Left lobe of liver (tissue), 2 donors: Measurements from ENCODE around the gene PHACTR1. TPM values are rescaled to one million over a fixed set of nuclear protein-coding genes. Genes with fewer than 3 reads are reported as not detected.
A peak's percentile ranks its signal among the peaks of the same experiment; 100 is the strongest.

Experiments used
- ATAC-seq: fragments of 200-7000 bp; cut with Tn5 transposase; one replicate; pipeline ENCODE4 v1.9.1; 2020; ENCODE audit warnings: mild to moderate bottlenecking, moderate library complexity
- DNase-seq: peaks from one replicate; pipeline ENCODE4 v3.0.0-alpha.2; 2020; ENCODE audit warnings: low spot score
- total RNA-seq: library from RNA; stranded (reverse); gene quantifications from one replicate; pipeline ENCODE4 v1.2.1, GENCODE V29; 2021
- donor health status: DM: no; HTN: no; CAD: no; lungs with moderate emphysema.
- donor health status: DM: no; HTN: yes; CAD: no.

PHACTR1 gene
- total RNA-seq, 1 donor from 2014 or later: 0.68 TPM

GRCh38 chr6:13177664-13178063 is 461.1 kb downstream of the PHACTR1 start:
- no peak for DNase-seq
- no peak for ATAC-seq

- DNase-seq: no peak
- no peak for ATAC-seq
These were observed 461.5 kb downstream of the PHACTR1 start for GRCh38 chr6:13178107-13178506.

DNA sequence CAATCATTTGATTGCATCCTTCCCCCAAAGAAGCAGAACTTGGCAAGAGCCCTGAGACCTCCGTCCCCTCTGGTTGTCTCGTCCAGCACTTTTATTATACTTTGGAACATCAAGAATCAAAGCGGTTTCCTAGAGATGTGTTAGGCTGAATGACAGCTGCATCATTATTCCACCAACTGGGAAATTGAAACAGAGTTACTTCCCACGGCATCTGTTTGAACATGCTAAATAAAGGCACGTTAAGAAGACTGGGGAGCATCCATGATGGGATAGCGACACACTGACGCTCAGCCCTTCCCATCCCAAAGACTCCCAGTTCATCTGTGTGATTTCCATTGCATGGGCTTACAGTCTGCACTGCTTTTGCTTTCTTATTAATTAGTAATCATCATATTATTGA is 464.0 kb downstream of the PHACTR1 start:
- DNase-seq: no peak
- ATAC-seq: no peak

DNA sequence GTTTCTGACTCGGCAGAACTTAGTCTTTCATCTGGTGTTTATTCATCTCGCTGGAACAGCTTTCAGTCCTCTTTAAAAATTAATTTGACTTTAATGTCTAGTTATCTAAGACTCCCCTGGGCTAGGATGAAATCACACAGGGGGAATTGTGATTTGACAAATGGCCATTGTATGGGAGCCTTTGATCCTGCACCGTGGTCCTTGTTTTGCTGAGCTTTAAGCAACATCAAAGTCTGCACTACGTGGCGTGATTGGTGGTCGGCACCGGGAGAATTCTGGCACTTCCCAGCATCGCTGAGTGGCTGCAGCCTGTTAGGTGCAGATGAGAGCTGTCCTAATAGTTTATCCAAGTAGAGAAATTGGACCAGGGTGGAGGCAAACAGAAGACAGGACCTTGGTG is 464.8 kb downstream of the PHACTR1 start:
- no peak for ATAC-seq
- DNase-seq: no peak

GRCh38 chr6:13183415-13184088 is 467.0 kb downstream of the PHACTR1 start:
- no peak for DNase-seq

DNA sequence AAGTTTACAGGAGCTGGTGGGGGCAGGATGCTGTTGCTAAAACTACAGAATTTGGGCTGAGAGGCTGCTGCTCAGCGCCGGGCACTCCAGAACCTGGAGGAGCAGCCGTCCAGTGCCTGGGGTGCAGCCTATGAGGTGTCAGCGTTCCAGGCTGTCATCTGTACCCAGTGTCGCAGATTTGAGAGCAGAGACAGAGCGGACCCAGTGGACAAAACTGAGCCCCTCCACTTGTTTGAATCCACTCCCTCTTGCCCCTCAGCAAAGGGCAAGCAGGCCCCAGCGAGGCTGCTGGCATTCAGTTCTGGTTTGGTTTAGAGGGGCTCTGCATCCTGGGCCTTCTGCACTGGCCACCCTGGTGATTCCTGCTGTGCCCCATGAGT is 467.5 kb downstream of the PHACTR1 start:
- no peak for ATAC-seq
- DNase-seq: no peak

More at GRCh38 chr6:13183415-13184088, 467.0 kb downstream of the PHACTR1 start:
- ATAC-seq: no peak

GRCh38 chr6:13184547-13184946 is 468.0 kb downstream of the PHACTR1 start:
- DNase-seq (no peak), ATAC-seq (no peak)

GRCh38 chr6:13186861-13187260 is 470.3 kb downstream of the PHACTR1 start:
- DNase-seq (no peak), ATAC-seq (no peak)

- ATAC-seq (no peak), DNase-seq (no peak)
These were observed 471.1 kb downstream of the PHACTR1 start for GRCh38 chr6:13187692-13188091.

DNA sequence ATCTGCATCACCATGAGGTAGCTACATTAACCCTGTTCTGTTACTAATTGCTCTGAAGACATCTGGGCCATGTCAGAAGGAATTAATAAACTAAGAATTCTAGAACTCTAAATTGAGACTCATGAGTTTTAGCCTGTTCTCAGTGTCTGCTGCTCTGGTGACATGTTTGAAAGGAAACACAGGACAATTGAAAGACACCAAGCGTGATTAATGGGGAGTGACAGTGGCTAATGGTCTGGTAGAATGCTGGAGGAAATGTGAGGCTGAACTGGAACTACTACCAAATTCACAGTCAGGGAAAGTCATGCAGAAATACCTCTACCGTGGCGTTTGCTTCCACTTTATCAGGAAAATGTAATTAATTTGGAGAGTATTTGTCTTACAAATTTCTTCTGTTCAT is 471.7 kb downstream of the PHACTR1 start:
- DNase-seq (no peak), ATAC-seq (no peak)

DNA sequence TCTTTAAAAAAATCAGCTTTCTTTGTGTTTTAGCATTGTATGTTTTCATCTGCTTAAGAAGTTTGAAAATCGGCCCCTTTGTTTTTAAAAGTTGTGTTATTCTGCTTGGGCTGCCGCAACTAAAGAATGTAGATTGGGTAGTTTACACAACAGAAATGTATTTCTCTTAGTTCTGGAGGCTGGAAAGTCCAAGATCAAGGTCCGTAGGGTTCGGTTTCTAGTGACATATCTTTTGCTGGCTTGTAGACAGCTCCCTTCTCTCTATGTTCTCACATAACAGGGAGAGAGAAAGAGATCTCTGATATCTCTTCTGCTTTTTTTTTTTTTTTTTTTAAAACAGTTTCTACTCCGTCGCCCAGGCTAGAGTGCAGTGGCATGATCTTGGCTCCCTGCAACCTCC is 473.1 kb downstream of the PHACTR1 start:
- no peak for DNase-seq
- no peak for ATAC-seq

DNA sequence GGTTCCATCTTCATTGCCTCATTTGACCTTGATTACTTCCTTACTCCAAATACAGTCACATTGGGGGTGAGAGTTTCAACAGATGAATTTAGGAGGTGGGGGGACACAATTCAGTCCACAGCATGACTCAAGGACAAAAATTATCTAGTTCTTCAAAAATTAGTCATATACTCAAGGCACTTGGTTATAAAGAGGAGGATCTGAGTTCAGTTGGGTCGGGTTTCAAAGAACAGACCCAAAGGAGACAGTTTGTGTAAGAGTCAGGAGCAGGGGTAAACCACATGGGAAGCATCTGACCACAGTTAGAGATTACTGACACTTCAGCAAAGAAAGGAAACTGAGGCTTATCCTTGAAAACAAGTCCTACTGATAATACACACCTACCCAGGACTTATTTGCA is 473.8 kb downstream of the PHACTR1 start:
- DNase-seq: no peak
- no peak for ATAC-seq

- ATAC-seq: no peak
- no peak for DNase-seq
These were observed 474.9 kb downstream of the PHACTR1 start for GRCh38 chr6:13191461-13191860.

DNA sequence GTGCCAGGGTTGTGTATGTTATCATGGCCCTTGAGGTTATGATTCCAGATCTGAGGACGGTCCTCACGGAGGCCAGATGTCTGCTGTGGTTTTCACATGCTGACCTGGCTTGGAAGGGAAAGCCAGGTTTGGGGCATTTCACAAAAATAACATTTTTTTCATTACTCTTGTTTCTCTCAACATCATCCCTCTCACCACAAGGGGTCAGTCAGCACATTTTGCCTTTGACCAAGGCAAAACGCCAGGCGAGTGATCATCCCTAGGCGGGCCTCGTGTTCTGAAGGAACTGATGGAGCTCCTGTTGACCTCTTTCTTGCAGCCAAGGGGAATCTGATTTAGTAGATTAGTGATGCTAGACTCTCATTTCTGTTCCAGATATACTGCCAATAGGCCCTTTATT is 478.3 kb downstream of the PHACTR1 start:
- peak; percentile 58 for DNase-seq

GRCh38 chr6:13195803-13196202 is 479.2 kb downstream of the PHACTR1 start:
- ATAC-seq: no peak
- no peak for DNase-seq

More for the DNA sequence above, 478.3 kb downstream of the PHACTR1 start:
- peak; percentile 86 for ATAC-seq

DNA sequence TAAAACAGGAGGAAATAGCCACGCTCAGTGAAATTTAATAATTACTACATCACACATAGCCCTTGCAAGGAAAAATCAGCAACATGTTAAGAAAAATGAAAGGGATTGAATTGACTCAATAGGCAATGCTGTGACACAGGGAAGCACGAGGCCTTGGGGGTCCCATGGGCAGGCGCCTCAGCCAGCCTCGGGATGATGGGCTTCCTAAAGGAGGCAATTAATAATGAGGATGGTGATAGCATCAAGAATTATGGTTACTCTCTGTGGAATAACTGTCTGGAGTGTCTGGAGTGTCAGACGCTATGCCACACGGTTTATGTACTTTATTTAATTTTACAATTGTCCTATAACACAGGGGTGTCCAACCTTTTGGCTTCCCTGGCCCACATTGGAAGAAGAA is 481.6 kb downstream of the PHACTR1 start:
- ATAC-seq (no peak), DNase-seq (no peak)

- DNase-seq: no peak
- no peak for ATAC-seq
These were observed 484.8 kb downstream of the PHACTR1 start for GRCh38 chr6:13201336-13201735.

- no peak for DNase-seq
- ATAC-seq: no peak
These were observed 486.6 kb downstream of the PHACTR1 start for GRCh38 chr6:13203145-13203544.

DNA sequence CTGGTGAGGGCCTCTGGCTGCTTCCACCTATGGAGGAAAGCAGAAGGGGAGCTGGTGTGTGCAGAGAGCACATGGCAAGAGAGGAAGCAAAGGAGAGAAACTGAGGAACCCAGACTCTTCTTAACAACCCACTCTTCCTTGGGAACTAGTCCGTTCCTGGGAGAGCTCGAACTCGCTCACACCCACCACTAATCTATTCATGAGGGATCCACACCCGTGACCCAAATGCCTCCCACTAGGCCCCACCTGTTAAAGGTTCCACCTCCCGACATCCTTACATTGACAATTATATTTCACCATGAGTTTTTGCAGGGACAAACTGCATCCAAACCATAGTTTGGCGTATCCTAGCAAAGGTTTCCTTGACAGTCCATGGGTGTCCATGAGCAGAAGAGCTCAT is 488.5 kb downstream of the PHACTR1 start:
- no peak for ATAC-seq
- DNase-seq: no peak

- no peak for DNase-seq
- ATAC-seq: no peak
These were observed 495.5 kb downstream of the PHACTR1 start for GRCh38 chr6:13212096-13212495.

GRCh38 chr6:13212538-13212937 is 496.0 kb downstream of the PHACTR1 start:
- ATAC-seq (no peak), DNase-seq (no peak)

GRCh38 chr6:13215390-13215789 is 498.8 kb downstream of the PHACTR1 start:
- DNase-seq (no peak), ATAC-seq (no peak)
